Measurements from ENCODE around the gene RASL12.
A peak's percentile ranks its signal among the peaks of the same experiment; 100 is the strongest.

Gene RASL12

DNA sequence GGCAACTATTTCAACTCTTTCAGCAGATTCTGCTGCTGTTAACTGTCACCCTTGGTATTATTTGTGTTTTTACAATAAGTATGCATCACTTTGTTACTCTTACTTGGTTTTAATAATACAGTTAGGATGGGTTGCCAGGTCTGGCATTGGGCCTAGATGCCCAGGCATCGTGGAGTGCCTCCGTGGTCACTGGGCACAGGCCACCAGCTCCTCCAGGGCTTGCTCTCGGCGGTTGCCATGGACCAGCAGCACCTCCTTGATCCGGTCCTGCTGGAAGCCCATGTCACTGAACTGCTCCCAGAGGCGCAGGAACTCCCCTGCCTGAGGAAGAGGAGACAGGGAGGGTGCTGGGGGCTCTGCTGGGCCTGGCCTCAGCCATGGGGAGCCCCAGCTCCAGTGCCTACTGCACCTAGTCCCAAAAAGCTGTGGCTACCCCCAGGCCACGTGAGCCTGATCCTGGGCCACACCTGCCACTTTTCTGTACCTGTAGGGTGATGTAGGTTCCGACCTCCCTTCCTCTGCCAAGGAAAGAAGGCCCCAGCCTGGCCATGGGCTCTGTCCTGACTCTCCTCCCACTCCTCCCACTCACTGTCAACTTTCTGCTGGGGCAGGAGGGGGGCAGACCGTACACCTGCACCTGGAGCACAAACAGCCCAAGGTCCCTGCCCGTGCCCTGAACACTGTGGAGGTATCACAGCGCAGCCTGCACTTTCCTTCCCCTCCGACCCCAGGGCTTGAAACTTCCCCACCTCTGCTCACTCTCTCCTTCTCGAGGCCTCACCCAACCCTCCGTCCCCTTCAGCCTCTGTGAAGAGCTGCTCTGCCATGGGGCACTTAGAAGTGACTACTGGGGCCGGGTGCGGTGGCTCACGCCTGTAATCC lies 25.4 kb upstream of the RASL12 start:
- no peak for DNase-seq

DNA sequence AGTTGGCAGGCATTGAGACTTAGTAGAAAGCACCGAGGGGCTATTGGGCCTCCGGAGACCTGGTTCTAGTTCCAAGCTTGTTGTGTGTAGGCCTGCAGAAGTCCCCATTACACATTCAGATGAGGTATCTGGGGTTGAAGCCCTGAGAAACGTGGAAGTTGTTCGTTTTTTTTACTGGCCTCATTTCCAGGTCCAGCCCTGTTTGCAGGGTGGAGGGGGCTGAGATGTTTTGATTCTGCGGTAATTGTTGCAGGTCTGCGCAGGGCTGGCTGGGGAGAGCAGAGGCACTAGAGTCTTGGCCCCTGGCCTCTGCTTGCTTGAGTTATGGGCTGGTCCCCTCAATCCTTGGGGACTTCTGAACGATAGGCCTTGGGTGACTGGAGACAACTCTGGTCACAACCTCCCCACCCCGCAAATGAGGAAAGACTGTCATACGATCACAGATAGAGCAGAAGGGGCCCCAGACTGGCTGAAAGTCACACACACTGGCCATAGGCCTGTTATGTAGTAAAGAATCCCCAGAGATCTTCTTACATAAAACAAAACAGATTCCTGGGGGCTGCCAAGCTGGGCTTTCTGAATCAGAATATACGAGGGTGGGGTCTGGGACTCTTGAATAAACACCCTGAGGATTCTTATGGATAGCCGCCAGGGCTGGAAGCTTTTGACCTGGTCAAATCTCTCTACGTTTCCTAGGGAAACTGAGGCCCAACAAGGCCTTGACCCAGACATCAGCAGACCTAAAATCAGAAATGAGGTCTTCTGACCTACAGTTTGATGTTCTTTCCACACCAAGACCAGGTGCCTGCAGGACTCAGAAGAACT lies 24.4 kb upstream of the RASL12 start:
- DNase-seq: no peak

DNA sequence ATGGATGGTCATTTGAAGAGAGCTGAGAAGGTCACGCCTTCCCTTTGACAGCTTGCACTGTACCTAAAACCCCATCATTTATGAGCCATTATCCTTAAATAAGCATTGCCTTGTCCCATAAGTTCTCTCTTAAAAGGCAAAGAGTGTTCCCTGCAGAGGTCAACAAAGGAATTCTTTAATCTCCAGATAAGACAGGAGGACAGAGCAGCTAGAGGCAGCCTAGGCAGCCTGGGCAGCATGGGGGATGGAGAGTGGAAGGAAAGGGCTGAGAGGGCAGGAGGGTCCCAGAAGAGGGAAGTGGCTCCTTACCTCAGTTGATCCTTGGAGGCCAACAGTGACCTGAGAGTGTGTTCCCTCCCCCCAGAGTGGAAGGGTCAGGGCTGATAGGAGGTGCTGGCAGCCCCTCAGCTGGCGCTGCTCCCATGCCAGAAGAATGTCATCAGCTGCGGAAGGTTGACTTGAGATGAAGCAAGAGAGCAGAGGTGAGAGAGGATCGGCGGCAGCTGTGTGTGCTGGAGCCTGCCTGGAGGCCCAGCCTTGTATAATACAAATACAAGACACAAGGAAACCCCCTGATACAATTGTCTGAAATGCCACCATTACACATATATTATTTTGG lies 21.5 kb upstream of the RASL12 start:
- no peak for DNase-seq

DNA sequence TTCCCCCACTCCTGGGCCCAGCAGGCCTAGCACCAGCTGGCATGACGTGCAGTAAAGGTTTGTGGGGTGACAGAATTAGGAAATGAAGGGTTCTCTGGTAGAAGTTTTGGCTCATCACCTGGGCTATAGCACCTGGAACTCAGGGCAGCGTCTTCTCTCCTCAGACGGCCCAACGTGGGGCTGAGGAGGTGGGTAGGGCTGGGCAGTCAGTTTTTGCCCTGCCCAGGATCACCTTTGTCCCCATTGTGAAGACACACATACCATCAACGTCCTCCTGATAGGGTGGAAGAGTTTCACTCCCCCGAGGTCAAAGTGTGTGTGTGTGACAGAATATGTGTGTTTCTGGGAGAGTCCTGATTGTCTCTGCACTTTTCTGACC lies 20.8 kb upstream of the RASL12 start:
- DNase-seq: no peak

DNA sequence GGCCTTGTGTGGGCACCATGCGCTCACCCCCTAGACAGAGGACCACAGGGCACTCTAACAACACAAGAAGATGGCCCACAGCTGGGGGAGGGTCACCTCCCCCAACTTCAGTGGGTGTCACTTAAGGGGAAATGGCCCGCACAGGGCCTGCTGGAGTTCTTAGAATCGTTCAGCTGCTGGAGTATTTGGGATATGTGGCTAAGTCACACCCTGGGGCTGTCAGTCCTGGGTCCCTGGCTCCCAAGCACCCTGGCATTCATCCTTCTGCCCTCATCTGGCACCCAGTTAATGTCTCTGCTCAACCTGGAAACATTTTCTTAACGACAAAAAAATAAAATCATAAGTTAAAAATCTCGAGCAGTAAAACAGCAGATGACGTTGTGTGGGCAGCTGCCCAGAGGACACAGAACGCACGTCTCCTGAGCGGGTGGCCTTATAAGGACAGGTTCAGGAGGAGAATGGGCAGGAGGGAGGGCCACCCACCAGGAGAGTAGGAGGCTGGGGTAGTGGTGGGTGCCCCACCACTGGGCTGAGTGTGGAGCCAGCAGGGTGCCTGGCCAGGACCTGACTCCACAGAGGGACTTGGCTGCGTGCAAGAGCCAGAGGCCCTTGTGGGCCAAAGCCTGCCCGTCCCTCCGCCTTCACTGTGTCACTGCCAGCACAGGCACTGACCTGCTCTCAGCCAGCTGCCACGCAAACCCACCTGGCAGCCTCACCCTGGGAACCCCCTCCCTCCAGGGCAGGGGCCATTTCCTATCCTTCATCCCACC lies 20.3 kb upstream of the RASL12 start:
- DNase-seq: peak; percentile 59

DNA sequence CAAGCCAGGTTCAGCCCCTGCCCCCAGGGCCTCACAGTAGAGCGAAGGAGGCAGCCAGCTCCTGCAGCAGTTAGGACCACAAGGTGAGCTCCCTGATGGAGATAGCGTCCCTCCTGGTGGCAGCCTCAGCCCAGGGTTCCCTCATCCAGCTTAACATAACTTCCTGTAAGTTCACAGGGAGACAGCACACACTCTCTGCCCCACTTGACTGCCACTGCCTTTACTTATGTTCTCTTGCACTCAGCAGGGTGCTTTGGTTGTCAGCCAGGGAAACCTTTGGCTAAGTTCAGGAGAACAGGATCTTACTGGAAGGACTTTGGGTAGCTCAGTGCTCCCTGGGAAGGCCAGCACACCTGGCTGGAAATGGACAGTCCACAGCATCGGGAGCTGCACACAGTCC lies 19.6 kb upstream of the RASL12 start:
- DNase-seq: no peak

DNA sequence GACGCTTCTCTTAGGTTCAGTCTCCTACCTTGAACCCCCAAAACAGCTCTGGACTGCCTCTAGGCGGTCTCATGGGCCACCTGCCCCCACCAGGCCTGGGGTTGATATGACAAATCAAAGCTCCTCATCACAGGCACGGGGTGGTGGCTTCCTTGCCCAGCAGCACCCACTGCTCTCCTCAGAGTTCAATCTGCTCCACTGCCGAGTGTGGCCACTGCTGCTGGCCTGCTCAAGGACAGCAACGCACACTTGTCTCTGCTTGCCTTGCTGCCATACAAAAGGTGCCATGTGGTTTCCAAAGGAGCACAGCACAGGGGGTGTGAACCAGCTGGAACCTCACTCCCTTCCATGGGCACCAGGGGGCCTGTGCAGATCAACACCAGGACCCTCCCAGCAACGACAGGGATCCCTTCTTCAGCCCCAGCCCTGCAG lies 18.9 kb upstream of the RASL12 start:
- DNase-seq: no peak

DNA sequence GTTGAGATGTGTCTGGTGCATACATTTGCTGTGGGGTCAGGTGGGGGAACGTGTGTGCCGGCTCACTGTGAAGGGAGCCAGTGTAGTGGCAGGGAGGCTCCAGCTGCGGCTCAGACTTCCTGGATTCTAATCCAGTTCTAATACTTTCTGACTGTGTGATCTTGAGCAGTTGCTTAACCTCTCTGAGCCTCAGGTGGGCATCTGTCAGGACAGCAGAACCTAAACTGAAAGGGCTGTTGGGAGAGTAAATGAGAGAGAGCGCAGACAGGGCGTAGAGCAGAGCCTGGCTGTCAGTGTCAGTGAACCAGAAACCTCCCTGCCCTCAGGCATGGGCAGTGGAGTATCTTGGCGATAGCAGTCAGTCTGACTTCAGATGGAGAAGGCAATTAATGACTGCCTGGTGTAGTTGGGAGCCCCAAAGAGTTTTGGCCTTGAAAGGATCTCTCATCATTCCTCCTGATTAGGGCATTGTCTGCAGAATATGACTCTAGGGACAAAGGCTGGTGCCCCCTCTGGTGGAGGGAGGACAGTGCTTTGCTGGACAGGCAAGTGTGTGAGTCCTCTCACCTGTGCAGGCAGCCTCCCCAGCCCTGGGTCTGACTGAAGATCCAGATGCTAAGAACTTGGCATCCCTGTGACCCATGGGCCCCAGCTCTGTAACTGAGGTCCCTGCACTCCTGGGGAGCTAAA lies 18.3 kb upstream of the RASL12 start:
- DNase-seq: no peak

DNA sequence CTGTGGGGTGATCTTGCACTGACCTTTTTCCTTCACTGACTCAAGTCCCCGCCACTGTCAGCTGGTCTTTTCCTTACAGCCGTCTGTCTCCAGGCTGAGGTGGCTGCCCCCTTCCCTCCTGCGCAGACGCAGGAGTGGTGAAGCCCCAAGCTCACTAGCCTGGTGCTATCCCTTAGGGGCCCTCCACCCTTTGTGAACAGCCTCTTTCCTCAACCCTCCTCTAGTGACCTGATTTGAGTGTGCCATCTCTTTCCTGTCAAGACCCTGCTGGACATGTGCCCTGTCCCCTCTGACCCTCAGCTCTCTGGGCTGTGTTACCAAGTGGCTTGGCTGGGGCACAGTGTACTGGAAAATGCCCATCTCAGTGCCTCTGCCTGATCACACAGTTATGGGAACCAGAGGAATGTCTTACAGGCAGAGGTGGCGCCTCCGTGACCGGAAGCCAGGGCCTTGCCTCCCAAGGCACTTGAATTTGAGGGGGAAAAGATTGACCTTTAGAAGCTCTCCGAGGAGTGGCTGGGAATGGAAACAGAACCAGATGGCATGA lies 17.5 kb upstream of the RASL12 start:
- DNase-seq: no peak

DNA sequence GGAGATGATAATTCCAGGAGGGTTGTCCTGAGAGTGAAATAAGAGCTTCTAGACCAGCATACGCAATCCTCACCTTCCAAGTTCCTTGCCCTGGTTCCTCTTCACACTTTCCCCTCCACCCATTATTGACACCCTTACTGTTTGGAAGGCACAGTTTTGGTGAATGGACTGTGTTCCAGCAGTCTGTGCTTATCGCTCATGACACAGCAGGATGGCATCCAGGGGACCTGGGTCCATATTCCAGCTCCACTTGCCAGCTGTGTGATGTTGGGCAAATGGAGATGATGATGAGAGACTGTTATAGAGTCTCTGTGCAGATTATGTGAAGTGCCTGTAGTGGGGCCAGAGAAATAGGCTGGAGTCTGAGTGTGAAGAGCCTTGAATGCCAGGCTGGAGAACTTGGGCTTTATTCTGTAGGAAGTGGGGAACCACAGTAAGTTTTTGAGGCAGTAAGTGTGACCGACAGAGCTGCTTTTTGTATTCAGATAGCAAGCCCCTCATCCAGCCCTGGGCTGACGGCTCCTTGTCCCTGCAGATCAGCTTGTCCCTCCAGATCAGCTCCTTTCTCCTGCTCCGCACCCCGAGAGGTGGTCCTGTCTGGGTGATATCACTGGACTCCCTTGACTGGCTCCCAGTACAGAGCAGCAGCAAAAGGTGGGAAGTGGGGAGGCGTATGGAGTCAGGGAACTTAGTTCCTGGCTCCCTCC lies 16.9 kb upstream of the RASL12 start:
- no peak for DNase-seq

DNA sequence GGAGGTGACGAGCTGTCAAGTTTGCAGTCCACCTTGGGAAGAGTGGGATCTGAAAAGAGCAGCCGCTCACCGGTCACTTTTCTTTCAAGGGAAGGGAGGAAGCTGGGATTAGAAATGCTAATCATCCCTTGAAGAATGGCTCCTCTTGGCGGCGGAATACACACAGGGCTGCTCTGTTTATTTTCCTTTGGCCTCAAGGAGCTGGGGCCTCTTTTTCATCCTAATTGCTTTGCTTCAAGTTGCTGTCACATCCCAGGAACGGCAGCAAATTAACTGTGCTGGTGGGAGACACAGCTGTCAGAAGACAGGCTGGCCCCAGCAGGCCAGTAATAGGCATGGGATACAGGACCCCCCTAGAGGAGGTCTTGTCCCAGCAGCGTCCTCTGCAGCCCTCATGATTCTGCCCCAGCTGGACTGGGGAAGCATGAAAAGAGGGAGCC lies 15.5 kb upstream of the RASL12 start:
- no peak for DNase-seq

DNA sequence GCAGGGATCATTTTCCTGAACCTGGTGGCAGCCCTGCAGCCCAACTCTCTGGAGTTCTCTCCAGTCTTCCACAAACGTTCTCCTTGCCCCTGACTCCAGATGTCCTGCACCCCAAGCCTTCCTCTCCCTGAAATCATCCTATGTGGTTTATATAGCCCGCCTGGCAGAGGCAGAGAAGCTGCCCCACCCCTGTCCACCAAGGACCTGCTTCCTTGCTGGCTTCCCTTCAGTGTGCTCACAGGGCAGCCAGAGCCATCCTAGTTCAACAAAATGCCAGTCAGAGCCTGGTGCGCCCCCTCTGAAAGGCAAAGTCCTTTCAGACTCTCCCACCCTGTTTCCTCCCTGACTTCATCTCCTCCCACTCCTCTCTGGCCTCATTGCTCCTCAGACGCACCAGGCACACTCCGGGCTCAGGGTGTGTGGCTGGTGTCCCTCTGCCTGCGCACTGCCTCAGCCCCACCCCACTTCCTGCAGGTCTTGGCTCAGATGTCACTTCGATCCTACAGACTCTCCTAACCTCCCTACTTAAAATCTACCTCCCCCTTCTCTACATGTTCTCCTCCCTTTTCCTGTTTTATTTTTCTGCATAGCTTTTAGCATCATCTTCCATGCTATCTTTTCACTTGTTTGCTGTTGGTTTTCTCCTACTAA lies 14.6 kb upstream of the RASL12 start:
- no peak for DNase-seq

DNA sequence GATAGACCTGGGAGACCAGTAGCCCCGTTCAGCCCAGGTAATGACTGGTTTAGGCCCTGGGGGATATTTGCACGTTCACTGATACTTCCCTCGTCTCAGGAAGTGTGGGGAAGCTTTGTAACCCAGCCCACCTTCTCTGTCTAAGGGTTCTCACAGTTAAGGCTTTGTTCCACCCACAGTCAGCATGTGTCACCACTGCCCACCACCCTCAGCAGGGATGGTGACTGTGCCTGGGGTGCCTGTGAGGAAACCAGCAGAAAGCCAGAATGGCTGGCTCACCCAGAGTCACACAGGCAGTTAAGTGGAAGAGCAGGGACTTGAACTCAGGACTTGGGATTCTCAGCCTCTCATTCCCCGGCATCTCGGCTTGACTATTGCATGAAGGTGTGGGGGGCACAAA lies 14.0 kb upstream of the RASL12 start:
- no peak for DNase-seq

DNA sequence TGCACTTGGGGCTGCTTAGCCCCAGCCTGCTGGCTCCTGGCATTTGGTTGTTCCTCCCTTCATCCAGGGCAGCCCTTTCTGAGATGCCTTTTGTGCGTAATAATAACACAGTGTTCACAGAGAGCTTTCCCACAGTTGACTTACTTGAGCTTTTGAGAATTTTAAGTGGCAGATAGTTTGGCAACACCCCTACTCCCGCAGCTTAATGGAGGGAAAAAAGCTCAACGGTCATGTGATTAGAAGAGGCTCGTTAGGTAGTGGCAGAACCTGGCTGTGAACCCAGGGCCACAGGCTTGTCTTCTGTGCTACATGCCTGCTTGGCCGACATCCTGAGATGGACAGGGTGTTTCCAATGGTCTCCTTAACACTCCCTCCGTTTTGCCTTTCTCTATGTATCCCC lies 13.5 kb upstream of the RASL12 start:
- DNase-seq: no peak

DNA sequence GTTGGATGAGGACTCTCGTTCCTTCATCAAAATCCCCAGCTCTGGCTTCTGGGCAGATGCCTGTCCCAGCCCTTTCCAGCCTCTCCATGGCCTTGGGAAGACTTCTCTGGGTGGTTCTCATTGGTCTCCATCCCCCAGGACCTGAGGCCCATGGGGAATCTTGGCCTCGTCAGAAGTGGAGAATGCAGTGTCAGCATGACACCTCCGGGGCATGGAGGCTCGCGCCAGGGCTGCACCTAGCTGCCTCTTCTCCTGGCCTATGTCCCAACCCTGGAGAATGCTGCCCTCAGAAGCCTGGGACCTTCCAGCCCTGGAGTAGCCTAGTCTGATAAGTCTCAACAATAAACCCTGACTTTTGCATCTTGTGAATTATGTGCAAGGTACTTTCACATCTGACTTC lies 11.8 kb upstream of the RASL12 start:
- no peak for DNase-seq

DNA sequence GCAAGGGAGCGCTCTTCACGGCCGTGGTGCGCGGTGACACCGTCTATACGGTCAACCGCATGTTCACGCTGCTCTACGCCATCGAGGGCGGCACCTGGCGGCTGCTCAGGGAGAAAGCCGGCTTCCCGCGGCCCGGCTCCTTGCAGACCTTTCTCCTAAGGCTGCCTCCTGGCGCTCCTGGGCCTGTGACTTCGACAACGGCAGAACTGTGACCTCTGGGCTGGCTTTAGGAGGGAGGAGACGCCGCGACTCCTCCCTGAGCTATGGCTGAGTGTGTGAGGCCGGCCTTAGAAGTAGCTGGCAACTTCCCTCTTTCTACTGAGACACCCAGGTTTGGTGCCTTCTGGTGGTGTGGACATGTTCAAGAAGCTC lies 10.2 kb upstream of the RASL12 start:
- DNase-seq: peak; percentile 76

DNA sequence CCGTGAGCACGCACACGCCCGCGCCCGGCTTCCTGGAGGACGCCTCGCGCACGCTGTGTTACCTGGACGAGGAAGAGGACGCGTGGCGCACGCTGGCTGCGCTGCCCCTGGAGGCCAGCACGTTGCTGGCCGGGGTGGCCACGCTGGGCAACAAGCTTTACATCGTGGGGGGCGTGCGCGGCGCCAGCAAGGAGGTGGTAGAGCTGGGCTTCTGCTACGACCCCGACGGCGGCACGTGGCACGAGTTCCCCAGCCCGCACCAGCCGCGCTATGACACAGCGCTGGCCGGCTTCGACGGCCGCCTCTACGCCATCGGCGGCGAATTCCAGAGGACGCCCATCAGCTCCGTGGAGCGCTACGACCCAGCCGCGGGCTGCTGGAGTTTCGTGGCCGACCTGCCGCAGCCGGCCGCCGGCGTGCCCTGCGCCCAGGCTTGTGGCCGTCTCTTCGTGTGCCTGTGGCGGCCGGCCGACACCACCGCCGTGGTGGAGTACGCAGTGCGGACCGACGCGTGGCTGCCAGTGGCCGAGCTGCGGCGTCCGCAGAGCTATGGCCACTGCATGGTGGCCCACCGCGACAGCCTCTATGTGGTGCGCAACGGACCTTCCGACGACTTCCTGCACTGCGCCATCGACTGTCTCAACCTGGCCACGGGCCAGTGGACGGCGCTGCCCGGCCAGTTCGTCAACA lies 9.6 kb upstream of the RASL12 start:
- DNase-seq: no peak

DNA sequence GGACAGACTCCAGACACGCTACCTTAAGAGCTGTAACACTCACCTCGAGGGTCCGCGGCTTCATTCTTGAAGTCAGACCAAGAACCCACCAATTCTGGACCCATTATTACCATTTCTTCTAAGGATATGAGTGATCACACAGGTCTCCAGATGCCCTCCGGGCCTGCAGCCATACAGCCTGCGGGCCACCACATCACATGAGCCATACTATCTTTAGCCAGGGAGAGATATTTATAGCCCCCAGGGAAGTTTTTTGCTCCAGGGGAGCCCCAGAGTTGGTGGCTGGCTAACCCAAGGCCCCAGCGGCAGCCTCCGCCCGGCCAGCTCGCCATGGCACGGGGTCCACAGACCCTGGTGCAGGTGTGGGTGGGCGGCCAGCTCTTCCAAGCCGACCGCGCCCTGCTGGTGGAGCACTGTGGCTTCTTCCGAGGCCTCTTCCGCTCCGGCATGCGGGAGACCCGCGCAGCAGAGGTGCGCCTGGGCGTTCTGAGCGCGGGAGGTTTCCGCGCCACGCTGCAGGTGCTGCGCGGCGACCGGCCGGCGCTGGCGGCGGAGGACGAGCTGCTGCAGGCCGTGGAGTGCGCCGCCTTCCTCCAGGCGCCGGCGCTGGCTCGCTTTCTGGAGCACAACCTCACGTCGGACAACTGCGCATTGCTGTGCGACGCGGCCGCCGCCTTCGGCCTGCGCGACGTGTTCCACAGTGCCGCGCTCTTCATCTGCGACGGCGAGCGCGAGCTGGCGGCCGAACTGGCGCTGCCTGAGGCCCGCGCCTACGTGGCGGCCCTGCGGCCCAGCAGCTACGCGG lies 8.9 kb upstream of the RASL12 start, which contains the start of gene KBTBD13:
Gene KBTBD13, plus strand, starts transcription at position 261 of the 805 bp plus-strand sequence. Its CDS starts 70 bp downstream, at position 331.
- DNase-seq: no peak

All from femur (tissue), 1 donor.